Cardiac fibroblast (primary cell): Measurements from ENCODE around the gene GCN1.

Experiments used
- DNase-seq, 2 donors: peaks; one replicate each; pipeline versions ENCODE4 v3.0.0 to v3.0.0-alpha.2; 2010; ENCODE audit warnings: low read depth in 2 of 2
- H3K4me3 ChIP-seq, 2 donors: replicated peaks in 1 of 2; 1 replicate in 1 of 2; 2 replicates in 1 of 2; pipeline ENCODE4 v1.5.1; 2011; ENCODE audit warnings: low read depth in 2 of 2, low read length in 2 of 2, mild to moderate bottlenecking in 2 of 2, moderate library complexity in 1 of 2
- CTCF ChIP-seq: IDR thresholded peaks from one replicate; pipeline ENCODE4 v1.5.1; 2011; ENCODE audit warnings: low read depth, mild to moderate bottlenecking, low read length, inconsistent platforms

Gene GCN1

GRCh38 chr12:120141336-120141735 lies 53.2 kb downstream of the GCN1 start:
- no peak for TF ChIP-seq CTCF
- no peak overlapping the region for H3K4me3 ChIP-seq
- DNase-seq: no peak

- no peak overlapping the region for H3K4me3 ChIP-seq
- DNase-seq: no peak
- TF ChIP-seq CTCF: no peak
Measured at GRCh38 chr12:120140603-120141002, 53.9 kb downstream of the GCN1 start.

GRCh38 chr12:120139958-120140357 lies 54.6 kb downstream of the GCN1 start:
- no peak overlapping the region for H3K4me3 ChIP-seq
- DNase-seq: peak in 1 of 2 donors; percentile 49
- TF ChIP-seq CTCF: no peak

- no peak for TF ChIP-seq CTCF
- DNase-seq: no peak
- no peak overlapping the region for H3K4me3 ChIP-seq
Measured at GRCh38 chr12:120138366-120138765, 56.1 kb downstream of the GCN1 start.

GRCh38 chr12:120137833-120138232 lies 56.7 kb downstream of the GCN1 start:
- DNase-seq: no peak
- no peak overlapping the region for H3K4me3 ChIP-seq
- TF ChIP-seq CTCF: no peak

GRCh38 chr12:120136093-120136770 lies 58.3 kb downstream of the GCN1 start:
- H3K4me3 ChIP-seq: no peak overlapping the region
- TF ChIP-seq CTCF: no peak
- no peak for DNase-seq

- no peak for DNase-seq
- TF ChIP-seq CTCF: no peak
- H3K4me3 ChIP-seq: no peak overlapping the region
Measured at GRCh38 chr12:120134307-120134980, 60.1 kb downstream of the GCN1 start.
